Measurements from ENCODE around the gene SRSF7.

GRCh38 chr2:38747819-38748218 is 3.3 kb downstream of the SRSF7 start:
- no peak for TF ChIP-seq CTCF (IDR thresholded peaks at IDR 0.05)
- TF ChIP-seq POLR2AphosphoS5 (IDR thresholded peaks at IDR 0.05; ENCODE audit: insufficient read depth in 1 of 2, low read depth in 1 of 2), result no peak
